A549 (cell line): ENCODE measurements around the gene PHF21B. TPM values are rescaled to one million over a fixed set of nuclear protein-coding genes. Genes with fewer than 3 reads are reported as not detected.

Source experiments
- ATAC-seq, 2 experiments: fragments of 200-7000 bp in 1 of 2; fragments of >200 bp in 1 of 2; cut with Nextera tagmentation in 1 of 2; cut with Tn5 transposase in 1 of 2; 3 replicates each; pipeline versions ENCODE4 v1.8.0 to v1.9.1; 2018 to 2020; ENCODE audit warnings: mild to moderate bottlenecking in 1 of 2, moderate library complexity in 1 of 2
- CTCF ChIA-PET: fragments of 300-600 bp; sonication (Branson Sonifier 250); formaldehyde crosslinking; extraction: SDS; loops from one replicate; lab custom pipeline; 2021; ENCODE audit warnings: antibody characterized with exemption, inconsistent platforms; lab: Yijun Ruan, JAX
- POLR2A ChIA-PET: fragments of 350-600 bp; formaldehyde crosslinking; extraction: SDS; loops from one replicate; lab custom pipeline; 2021; ENCODE audit warnings: antibody characterized with exemption, inconsistent platforms; lab: Yijun Ruan, JAX
- DNase-seq, 2 experiments: peaks; one replicate each; pipeline versions ENCODE4 v3.0.0 to v3.0.0-alpha.2; 2011 to 2016; ENCODE audit warnings: low read depth in 1 of 2, low spot score in 1 of 2
- FAIRE-seq: peaks from 2 replicates; lab custom pipeline; 2011; peaks lifted over from hg19 to GRCh38; lab: Jason Lieb, UNC
- H3K27ac ChIP-seq, 2 experiments: fragments of >200 bp; sonication (Bioruptor Twin); formaldehyde crosslinking; 3 replicates each; pipeline ENCODE4 v1.5.1; 2016 to 2017
- H3K4me1 ChIP-seq: fragments of >200 bp; sonication (Bioruptor Twin); formaldehyde crosslinking; 3 replicates; pipeline ENCODE4 v1.6.1; 2016
- H3K4me2 ChIP-seq: fragments of >200 bp; sonication (Bioruptor Twin); formaldehyde crosslinking; 3 replicates; pipeline ENCODE4 v1.6.1; 2016
- H3K4me3 ChIP-seq: fragments of >200 bp; sonication (Bioruptor Twin); formaldehyde crosslinking; 3 replicates; pipeline ENCODE4 v1.5.1; 2016
- H3K9me3 ChIP-seq: fragments of >200 bp; sonication (Bioruptor Twin); formaldehyde crosslinking; 3 replicates; pipeline ENCODE4 v1.6.1; 2016
- BHLHE40 ChIP-seq: IDR thresholded peaks from 2 replicates; pipeline ENCODE4 v1.6.1; 2012; ENCODE audit warnings: low read depth, low read length, inconsistent platforms
- CBX8 ChIP-seq: fragments of 200-600 bp; sonication (generic); IDR thresholded peaks from 2 replicates; pipeline ENCODE4 v1.6.1; 2016
- CEBPB ChIP-seq, 2 experiments: fragments of >200 bp in 1 of 2; sonication (Bioruptor Twin) in 1 of 2; formaldehyde crosslinking in 1 of 2; IDR thresholded peaks; 2 replicates each; pipeline ENCODE4 v1.6.1; 2012 to 2016
- CHD4 ChIP-seq: fragments of 200-600 bp; sonication (generic); IDR thresholded peaks from 2 replicates; pipeline ENCODE4 v1.6.1; 2016; ENCODE audit warnings: antibody characterized with exemption, mild to moderate bottlenecking, borderline replicate concordance
- EHMT2 ChIP-seq: fragments of 200-600 bp; sonication (generic); IDR thresholded peaks from 2 replicates; pipeline ENCODE4 v1.6.1; 2016; ENCODE audit warnings: antibody characterized with exemption, low read depth, mild to moderate bottlenecking, moderate library complexity
- EP300 ChIP-seq, 2 experiments: fragments of >200 bp; sonication (Bioruptor Twin); formaldehyde crosslinking; IDR thresholded peaks; 2 replicates in 1 of 2; 3 replicates in 1 of 2; pipeline ENCODE4 v1.6.1; 2016 to 2017
- ESRRA ChIP-seq: fragments of 150-350 bp; IDR thresholded peaks from 2 replicates; pipeline ENCODE4 v1.6.1; 2014; ENCODE audit warnings: mild to moderate bottlenecking, low read length, borderline replicate concordance
- FOSB ChIP-seq: fragments of 250-450 bp; sonication (Bioruptor Pico); IDR thresholded peaks from 2 replicates; pipeline ENCODE4 v1.5.0; 2020; ENCODE audit warnings: mild to moderate bottlenecking, moderate library complexity
- GATA3 ChIP-seq: IDR thresholded peaks from 2 replicates; pipeline ENCODE4 v1.6.1; 2012; ENCODE audit warnings: borderline replicate concordance
- HOXB13 ChIP-seq: fragments of 250-450 bp; sonication (Bioruptor Pico); IDR thresholded peaks from 2 replicates; pipeline ENCODE4 v1.5.0; 2020; ENCODE audit warnings: low read depth, mild to moderate bottlenecking, moderate library complexity
- HOXB5 ChIP-seq: fragments of 250-450 bp; sonication (Bioruptor Pico); IDR thresholded peaks from 2 replicates; pipeline ENCODE4 v1.5.0; 2020; ENCODE audit warnings: mild to moderate bottlenecking, moderate library complexity
- PHF8 ChIP-seq: fragments of 200-600 bp; sonication (generic); IDR thresholded peaks from 2 replicates; pipeline ENCODE4 v1.6.1; 2016; ENCODE audit warnings: low read depth, mild to moderate bottlenecking, antibody characterized with exemption, moderate library complexity, borderline replicate concordance
- POLR2A ChIP-seq: IDR thresholded peaks from 2 replicates; pipeline ENCODE4 v1.6.1; 2012; ENCODE audit warnings: mild to moderate bottlenecking, low read length
- POLR2AphosphoS2 ChIP-seq: conservative IDR thresholded peaks from 2 replicates; pipeline ENCODE4 v1.6.1; 2012; ENCODE audit warnings: low read length, improper control_type of control experiment, inconsistent platforms
- RAD21 ChIP-seq, 2 experiments: fragments of >200 bp in 1 of 2; sonication (Bioruptor Twin) in 1 of 2; formaldehyde crosslinking in 1 of 2; IDR thresholded peaks in 1 of 2; conservative IDR thresholded peaks in 1 of 2; 2 replicates in 1 of 2; 3 replicates in 1 of 2; pipeline ENCODE4 v1.6.1; 2012 to 2018; ENCODE audit warnings: inconsistent platforms in 1 of 2
- RARB ChIP-seq: fragments of 250-450 bp; sonication (Bioruptor Pico); IDR thresholded peaks from 2 replicates; pipeline ENCODE4 v1.8.0; 2021; ENCODE audit warnings: mild to moderate bottlenecking, moderate library complexity
- TFCP2L1 ChIP-seq: fragments of 250-450 bp; sonication (Bioruptor Pico); IDR thresholded peaks from 2 replicates; pipeline ENCODE4 v1.5.0; 2021; ENCODE audit warnings: mild to moderate bottlenecking
- TP53 ChIP-seq: fragments of 250-450 bp; sonication (Bioruptor Pico); IDR thresholded peaks from 2 replicates; pipeline ENCODE4 v1.5.0; 2021; ENCODE audit warnings: mild to moderate bottlenecking, moderate library complexity
- ZC3H11A ChIP-seq: fragments of 450-650 bp; IDR thresholded peaks from 2 replicates; pipeline ENCODE4 v1.6.1; 2014; ENCODE audit warnings: antibody characterized with exemption, mild to moderate bottlenecking
- ZSCAN20 ChIP-seq: fragments of 250-450 bp; sonication (Bioruptor Pico); IDR thresholded peaks from 2 replicates; pipeline ENCODE4 v1.8.0; 2022; ENCODE audit warnings: mild to moderate bottlenecking, moderate library complexity
- WGBS: methylation state at CpG from one replicate; pipeline ENCODE4 v1.1.6; 2017; ENCODE audit errors: missing lambda C conversion rate; 5-methylcytosine and 5-hydroxymethylcytosine counted together
- polyA plus RNA-seq, 4 experiments: library from polyadenylated mRNA; depleted of rRNA in 3 of 4; stranded (reverse); fragments of >200 nt; fragmentation: RNase III in 1 of 4; extraction: RNeasy Plus Mini Kit Qiagen cat#74134 plus additional on column Dnase treatment in 1 of 4; gene quantifications; 2 replicates in 3 of 4; 3 replicates in 1 of 4; pipeline ENCODE4 v1.2.3, GENCODE V29; 2011 to 2017
- TF ChIP-seq, protein P1 (sequence below): IDR thresholded peaks from 2 replicates; pipeline ENCODE4 v1.6.1; 2012; ENCODE audit warnings: low read depth, borderline replicate concordance
- TF ChIP-seq, protein P2 (sequence below): IDR thresholded peaks from 2 replicates; pipeline ENCODE4 v1.6.1; 2012
- TF ChIP-seq, protein P3 (sequence below): fragments of 200-600 bp; sonication (generic); IDR thresholded peaks from 2 replicates; pipeline ENCODE4 v1.6.1; 2016; ENCODE audit warnings: antibody characterized with exemption, mild to moderate bottlenecking, moderate library complexity
- TF ChIP-seq, protein P4 (sequence below): fragments of 250-450 bp; sonication (Bioruptor Pico); IDR thresholded peaks from 2 replicates; pipeline ENCODE4 v1.5.0; 2021; ENCODE audit warnings: mild to moderate bottlenecking, moderate library complexity, borderline replicate concordance
- TF ChIP-seq, protein P5 (sequence below): IDR thresholded peaks from 2 replicates; pipeline ENCODE4 v1.6.1; 2012

Gene PHF21B
- polyA plus RNA-seq, 2 of the 4 experiments (the other 2 are of a cell fraction): 0.50 to 0.70 TPM

DNA sequence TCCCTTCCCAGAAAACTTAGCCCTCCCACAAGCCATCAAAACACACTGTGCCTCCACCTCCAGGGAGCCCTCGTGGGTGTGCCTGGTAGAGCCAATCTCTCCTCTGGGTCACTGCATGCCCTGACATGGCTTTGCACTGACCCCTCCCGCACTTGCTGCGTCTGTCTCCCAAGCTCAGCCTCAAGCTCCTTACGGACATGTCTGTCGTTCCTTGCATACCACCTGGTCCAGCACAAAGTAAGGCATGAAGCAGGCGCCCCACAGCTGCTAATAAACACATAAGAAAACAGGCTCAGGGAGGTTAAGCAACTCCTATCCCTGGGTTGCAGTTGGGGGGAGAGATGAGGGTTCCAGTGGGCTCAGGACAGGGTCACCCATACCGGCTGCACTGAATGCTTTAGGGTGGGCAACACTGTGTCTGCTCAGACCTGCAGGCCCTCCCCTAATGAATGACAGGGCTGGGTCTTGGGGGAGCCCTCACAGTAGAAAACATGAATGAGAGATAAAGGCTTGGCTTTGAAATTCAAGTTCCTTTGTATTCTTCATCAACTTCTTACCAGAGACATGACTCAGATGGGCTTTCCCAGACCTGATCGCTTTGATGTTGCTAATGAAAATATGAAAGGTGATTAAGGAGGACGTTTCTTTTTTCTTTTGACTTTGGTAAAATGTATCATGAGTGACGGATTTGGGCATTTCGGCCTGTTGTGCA lies 38.0 kb downstream of the PHF21B start:
- ChIA-PET CTCF (interaction anchor here (1.0 kb wide), 1 partner anchor 11 kb away, joined by 3 read pairs; no protein-coding TSS in a partner anchor), POLR2A (no interaction called here)
- ATAC-seq: no peak
- FAIRE-seq: no peak
- no peak for TF ChIP-seq CEBPB (IDR thresholded peaks at IDR 0.05)
- TF ChIP-seq CBX8: no peak
- TF ChIP-seq, protein P1, sequence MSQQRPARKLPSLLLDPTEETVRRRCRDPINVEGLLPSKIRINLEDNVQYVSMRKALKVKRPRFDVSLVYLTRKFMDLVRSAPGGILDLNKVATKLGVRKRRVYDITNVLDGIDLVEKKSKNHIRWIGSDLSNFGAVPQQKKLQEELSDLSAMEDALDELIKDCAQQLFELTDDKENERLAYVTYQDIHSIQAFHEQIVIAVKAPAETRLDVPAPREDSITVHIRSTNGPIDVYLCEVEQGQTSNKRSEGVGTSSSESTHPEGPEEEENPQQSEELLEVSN: no peak
- TF ChIP-seq BHLHE40: no peak
- no peak for TF ChIP-seq FOSB (CRISPR knock-in tag)
- TF ChIP-seq GATA3: no peak
- no peak for TF ChIP-seq TFCP2L1 (CRISPR knock-in tag)
- TF ChIP-seq, protein P2, sequence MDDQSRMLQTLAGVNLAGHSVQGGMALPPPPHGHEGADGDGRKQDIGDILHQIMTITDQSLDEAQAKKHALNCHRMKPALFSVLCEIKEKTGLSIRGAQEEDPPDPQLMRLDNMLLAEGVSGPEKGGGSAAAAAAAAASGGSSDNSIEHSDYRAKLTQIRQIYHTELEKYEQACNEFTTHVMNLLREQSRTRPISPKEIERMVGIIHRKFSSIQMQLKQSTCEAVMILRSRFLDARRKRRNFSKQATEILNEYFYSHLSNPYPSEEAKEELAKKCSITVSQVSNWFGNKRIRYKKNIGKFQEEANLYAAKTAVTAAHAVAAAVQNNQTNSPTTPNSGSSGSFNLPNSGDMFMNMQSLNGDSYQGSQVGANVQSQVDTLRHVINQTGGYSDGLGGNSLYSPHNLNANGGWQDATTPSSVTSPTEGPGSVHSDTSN: no peak
- TF ChIP-seq ZC3H11A: no peak
- TF ChIP-seq ZSCAN20: no peak
- TF ChIP-seq RARB (CRISPR knock-in tag): no peak
- TF ChIP-seq HOXB13: no peak
- no peak for TF ChIP-seq ESRRA
- H3K4me2 ChIP-seq: no peak overlapping the region
- DNase-seq: no peak
- no peaks in the 10 kb centered on the region for H3K9me3 ChIP-seq
- H3K4me1 ChIP-seq: no peaks in the 10 kb centered on the region
- 59% methylated on average over 8 of the region's 11 CpGs for WGBS
- H3K4me3 ChIP-seq: no peak overlapping the region
- no peak overlapping the region for H3K27ac ChIP-seq

DNA sequence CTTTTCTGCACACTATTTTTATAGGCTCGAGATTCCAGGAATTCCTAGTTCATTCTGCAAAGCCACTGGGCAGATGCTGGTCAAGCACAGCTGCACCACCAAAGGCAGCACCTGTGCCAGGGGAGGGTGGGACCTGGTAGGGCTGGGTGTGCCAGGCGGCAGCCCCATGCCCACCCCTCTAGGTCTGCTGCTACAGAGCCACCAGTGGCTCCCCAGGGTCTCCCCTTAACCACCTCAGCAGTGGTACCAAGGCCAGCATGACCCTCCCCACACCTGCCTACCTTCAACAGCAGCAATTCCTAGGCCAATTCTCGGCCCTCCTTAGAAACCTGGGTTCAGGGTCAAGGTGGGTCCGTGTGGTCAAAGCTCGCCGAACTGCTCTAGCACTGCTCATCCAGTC lies 39.5 kb downstream of the PHF21B start:
- WGBS: 71% methylated on average over 4 of the region's 6 CpGs
- CTCF ChIA-PET: interaction anchor here (1.2 to 1.7 kb wide), 3 partner anchors 14 to 149 kb away, joined by 3 to 4 read pairs (median 4); no protein-coding TSS in a partner anchor
- POLR2A ChIA-PET: no interaction called here
- no peak overlapping the region for H3K4me2 ChIP-seq
- FAIRE-seq: no peak
- TF ChIP-seq PHF8 (no peak), EHMT2 (no peak), RAD21 (conservative IDR thresholded peaks at IDR 0.05 in 1 of 2, IDR thresholded peaks at IDR 0.05 in 1 of 2) (no peak), POLR2AphosphoS2 (no peak), CHD4 (no peak), POLR2A (no peak), HOXB5 (CRISPR knock-in tag) (no peak), EP300 (IDR thresholded peaks at IDR 0.05) (no peak), TP53 (CRISPR knock-in tag) (no peak)
- TF ChIP-seq, protein P3, sequence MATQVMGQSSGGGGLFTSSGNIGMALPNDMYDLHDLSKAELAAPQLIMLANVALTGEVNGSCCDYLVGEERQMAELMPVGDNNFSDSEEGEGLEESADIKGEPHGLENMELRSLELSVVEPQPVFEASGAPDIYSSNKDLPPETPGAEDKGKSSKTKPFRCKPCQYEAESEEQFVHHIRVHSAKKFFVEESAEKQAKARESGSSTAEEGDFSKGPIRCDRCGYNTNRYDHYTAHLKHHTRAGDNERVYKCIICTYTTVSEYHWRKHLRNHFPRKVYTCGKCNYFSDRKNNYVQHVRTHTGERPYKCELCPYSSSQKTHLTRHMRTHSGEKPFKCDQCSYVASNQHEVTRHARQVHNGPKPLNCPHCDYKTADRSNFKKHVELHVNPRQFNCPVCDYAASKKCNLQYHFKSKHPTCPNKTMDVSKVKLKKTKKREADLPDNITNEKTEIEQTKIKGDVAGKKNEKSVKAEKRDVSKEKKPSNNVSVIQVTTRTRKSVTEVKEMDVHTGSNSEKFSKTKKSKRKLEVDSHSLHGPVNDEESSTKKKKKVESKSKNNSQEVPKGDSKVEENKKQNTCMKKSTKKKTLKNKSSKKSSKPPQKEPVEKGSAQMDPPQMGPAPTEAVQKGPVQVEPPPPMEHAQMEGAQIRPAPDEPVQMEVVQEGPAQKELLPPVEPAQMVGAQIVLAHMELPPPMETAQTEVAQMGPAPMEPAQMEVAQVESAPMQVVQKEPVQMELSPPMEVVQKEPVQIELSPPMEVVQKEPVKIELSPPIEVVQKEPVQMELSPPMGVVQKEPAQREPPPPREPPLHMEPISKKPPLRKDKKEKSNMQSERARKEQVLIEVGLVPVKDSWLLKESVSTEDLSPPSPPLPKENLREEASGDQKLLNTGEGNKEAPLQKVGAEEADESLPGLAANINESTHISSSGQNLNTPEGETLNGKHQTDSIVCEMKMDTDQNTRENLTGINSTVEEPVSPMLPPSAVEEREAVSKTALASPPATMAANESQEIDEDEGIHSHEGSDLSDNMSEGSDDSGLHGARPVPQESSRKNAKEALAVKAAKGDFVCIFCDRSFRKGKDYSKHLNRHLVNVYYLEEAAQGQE: no peak
- TF ChIP-seq, protein P2: no peak
- TF ChIP-seq, protein P4, sequence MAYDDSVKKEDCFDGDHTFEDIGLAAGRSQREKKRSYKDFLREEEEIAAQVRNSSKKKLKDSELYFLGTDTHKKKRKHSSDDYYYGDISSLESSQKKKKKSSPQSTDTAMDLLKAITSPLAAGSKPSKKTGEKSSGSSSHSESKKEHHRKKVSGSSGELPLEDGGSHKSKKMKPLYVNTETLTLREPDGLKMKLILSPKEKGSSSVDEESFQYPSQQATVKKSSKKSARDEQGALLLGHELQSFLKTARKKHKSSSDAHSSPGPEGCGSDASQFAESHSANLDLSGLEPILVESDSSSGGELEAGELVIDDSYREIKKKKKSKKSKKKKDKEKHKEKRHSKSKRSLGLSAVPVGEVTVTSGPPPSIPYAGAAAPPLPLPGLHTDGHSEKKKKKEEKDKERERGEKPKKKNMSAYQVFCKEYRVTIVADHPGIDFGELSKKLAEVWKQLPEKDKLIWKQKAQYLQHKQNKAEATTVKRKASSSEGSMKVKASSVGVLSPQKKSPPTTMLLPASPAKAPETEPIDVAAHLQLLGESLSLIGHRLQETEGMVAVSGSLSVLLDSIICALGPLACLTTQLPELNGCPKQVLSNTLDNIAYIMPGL: no peak
- TF ChIP-seq, protein P5, sequence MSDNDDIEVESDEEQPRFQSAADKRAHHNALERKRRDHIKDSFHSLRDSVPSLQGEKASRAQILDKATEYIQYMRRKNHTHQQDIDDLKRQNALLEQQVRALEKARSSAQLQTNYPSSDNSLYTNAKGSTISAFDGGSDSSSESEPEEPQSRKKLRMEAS: no peak
- TF ChIP-seq, all 56 proteins: peak for 0
- ATAC-seq: no peak
- no peak for DNase-seq
- no peaks in the 10 kb centered on the region for H3K4me1 ChIP-seq
- no peak overlapping the region for H3K4me3 ChIP-seq
- H3K27ac ChIP-seq: no peak overlapping the region
- H3K9me3 ChIP-seq: no peaks in the 10 kb centered on the region
